ENCODE results near the gene TRAF3.

DNA sequence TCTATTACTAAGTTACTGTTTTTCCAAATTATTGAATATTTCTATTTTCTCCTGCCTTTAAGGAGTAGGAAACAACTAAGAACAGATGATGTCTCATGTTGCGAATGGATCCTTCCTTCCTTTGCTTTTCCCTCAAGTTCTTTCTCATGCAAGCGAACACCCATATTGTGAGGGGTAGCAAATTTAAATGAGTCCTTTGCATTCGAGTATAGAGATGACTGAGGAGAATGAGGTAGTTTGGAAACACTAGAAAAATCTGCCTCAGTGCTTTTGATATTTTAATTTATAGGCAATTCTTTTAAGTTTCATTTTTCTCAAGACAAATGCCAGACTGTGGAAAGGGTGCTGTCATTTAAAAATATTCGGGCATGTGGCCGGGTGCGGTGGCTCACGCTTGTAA lies 56.1 kb downstream of the TRAF3 start:
- TF ChIP-seq, protein P1, sequence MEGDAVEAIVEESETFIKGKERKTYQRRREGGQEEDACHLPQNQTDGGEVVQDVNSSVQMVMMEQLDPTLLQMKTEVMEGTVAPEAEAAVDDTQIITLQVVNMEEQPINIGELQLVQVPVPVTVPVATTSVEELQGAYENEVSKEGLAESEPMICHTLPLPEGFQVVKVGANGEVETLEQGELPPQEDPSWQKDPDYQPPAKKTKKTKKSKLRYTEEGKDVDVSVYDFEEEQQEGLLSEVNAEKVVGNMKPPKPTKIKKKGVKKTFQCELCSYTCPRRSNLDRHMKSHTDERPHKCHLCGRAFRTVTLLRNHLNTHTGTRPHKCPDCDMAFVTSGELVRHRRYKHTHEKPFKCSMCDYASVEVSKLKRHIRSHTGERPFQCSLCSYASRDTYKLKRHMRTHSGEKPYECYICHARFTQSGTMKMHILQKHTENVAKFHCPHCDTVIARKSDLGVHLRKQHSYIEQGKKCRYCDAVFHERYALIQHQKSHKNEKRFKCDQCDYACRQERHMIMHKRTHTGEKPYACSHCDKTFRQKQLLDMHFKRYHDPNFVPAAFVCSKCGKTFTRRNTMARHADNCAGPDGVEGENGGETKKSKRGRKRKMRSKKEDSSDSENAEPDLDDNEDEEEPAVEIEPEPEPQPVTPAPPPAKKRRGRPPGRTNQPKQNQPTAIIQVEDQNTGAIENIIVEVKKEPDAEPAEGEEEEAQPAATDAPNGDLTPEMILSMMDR (IDR thresholded peaks at IDR 0.05 in 8 of 11, conservative IDR thresholded peaks at IDR 0.05 in 3 of 11) = no peak
- TF ChIP-seq POLR2AphosphoS5 (IDR thresholded peaks at IDR 0.05) = no peak

All from spleen (tissue), 7 donors.